NB4 (cell line): Measurements from ENCODE around the gene FUT3.

Experiments
- CTCF ChIP-seq: IDR thresholded peaks from one replicate; pipeline ENCODE4 v1.5.1; 2012; ENCODE audit warnings: low read depth, low read length
- MYC ChIP-seq: IDR thresholded peaks from 2 replicates; pipeline ENCODE4 v1.6.1; 2011; ENCODE audit warnings: low read depth, low read length
- POLR2A ChIP-seq: IDR thresholded peaks from 2 replicates; pipeline ENCODE4 v1.6.1; 2011; ENCODE audit warnings: mild to moderate bottlenecking; ENCODE audit not compliant: insufficient read length; ENCODE audit errors: extremely low read depth
- TF ChIP-seq, protein P1 (sequence below): IDR thresholded peaks from 2 replicates; pipeline ENCODE4 v1.6.1; 2011; ENCODE audit warnings: low read depth, low read length

GRCh38 chr19:5827342-5827890, 23.8 kb downstream of the FUT3 start:
- no peak for TF ChIP-seq POLR2A
- no peak for TF ChIP-seq CTCF
- no peak for TF ChIP-seq MYC
- TF ChIP-seq, protein P1, sequence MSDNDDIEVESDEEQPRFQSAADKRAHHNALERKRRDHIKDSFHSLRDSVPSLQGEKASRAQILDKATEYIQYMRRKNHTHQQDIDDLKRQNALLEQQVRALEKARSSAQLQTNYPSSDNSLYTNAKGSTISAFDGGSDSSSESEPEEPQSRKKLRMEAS: no peak
